PFSK-1 (cell line): ENCODE measurements around the gene TMED3.

Source experiments
- FOXP2 ChIP-seq: optimal IDR thresholded peaks from 2 replicates; pipeline ENCODE3; 2011; ENCODE audit warnings: borderline replicate concordance, control low read depth, inconsistent platforms; ENCODE audit not compliant: insufficient read depth; ENCODE audit errors: extremely low read length, extremely low read depth
- POLR2AphosphoS5 ChIP-seq: IDR thresholded peaks from 2 replicates; pipeline ENCODE4 v1.6.1; 2012; ENCODE audit warnings: low read depth, mild to moderate bottlenecking, control low read depth, low read length, moderate library complexity
- REST ChIP-seq, 2 experiments: IDR thresholded peaks; 2 replicates each; pipeline versions ENCODE4 v1.6.1 to v1.8.0; 2011 to 2012; ENCODE audit warnings: low read depth in 2 of 2, low read length in 2 of 2, control low read depth in 1 of 2, inconsistent platforms in 1 of 2, mild to moderate bottlenecking in 1 of 2, moderate library complexity in 1 of 2; ENCODE audit not compliant: insufficient read depth in 1 of 2
- SIN3A ChIP-seq: IDR thresholded peaks from 2 replicates; pipeline ENCODE4 v1.6.1; 2012; ENCODE audit warnings: mild to moderate bottlenecking, low read length, moderate library complexity, borderline replicate concordance; ENCODE audit not compliant: insufficient read depth
- TAF1 ChIP-seq: IDR thresholded peaks from 2 replicates; pipeline ENCODE4 v1.6.1; 2012; ENCODE audit warnings: low read length, control low read depth, borderline replicate concordance; ENCODE audit not compliant: insufficient read depth

The TMED3 gene

GRCh38 chr15:79316864-79317263, 6.0 kb downstream of the TMED3 start:
- TF ChIP-seq TAF1 (no peak), SIN3A (no peak), REST (IDR thresholded peaks at IDR 0.05; ENCODE audit: insufficient read depth in 1 of 2, low read depth in 2 of 2, low read length in 2 of 2) (no peak), FOXP2 (no peak), POLR2AphosphoS5 (no peak)

- TF ChIP-seq REST (IDR thresholded peaks at IDR 0.05; ENCODE audit: insufficient read depth in 1 of 2, low read depth in 2 of 2, low read length in 2 of 2) (no peak), POLR2AphosphoS5 (no peak), TAF1 (no peak), SIN3A (no peak), FOXP2 (no peak)
Measured at GRCh38 chr15:79321876-79322275, 11.0 kb downstream of the TMED3 start.

GRCh38 chr15:79322306-79322705, 11.4 kb downstream of the TMED3 start:
- no peak for TF ChIP-seq REST (IDR thresholded peaks at IDR 0.05; ENCODE audit: insufficient read depth in 1 of 2, low read depth in 2 of 2, low read length in 2 of 2)
- no peak for TF ChIP-seq FOXP2
- TF ChIP-seq TAF1, result no peak
- TF ChIP-seq SIN3A, result no peak
- no peak for TF ChIP-seq POLR2AphosphoS5

GRCh38 chr15:79322945-79323344, 12.0 kb downstream of the TMED3 start:
- no peak for TF ChIP-seq SIN3A
- TF ChIP-seq FOXP2, result no peak
- TF ChIP-seq POLR2AphosphoS5, result no peak
- TF ChIP-seq TAF1, result no peak
- no peak for TF ChIP-seq REST (IDR thresholded peaks at IDR 0.05; ENCODE audit: insufficient read depth in 1 of 2, low read depth in 2 of 2, low read length in 2 of 2)

- no peak for TF ChIP-seq POLR2AphosphoS5
- no peak for TF ChIP-seq SIN3A
- TF ChIP-seq TAF1, result no peak
- no peak for TF ChIP-seq REST (IDR thresholded peaks at IDR 0.05; ENCODE audit: insufficient read depth in 1 of 2, low read depth in 2 of 2, low read length in 2 of 2)
- TF ChIP-seq FOXP2, result no peak
Measured at GRCh38 chr15:79329171-79329611, 18.3 kb downstream of the TMED3 start.
